C4-2B (cell line): ENCODE results near the gene LRBA.

Experiments used
- ZFX ChIP-seq: fragments of 450-650 bp; IDR thresholded peaks from 2 replicates; pipeline ENCODE4 v1.6.1; 2017
- TF ChIP-seq, protein P1 (sequence below): fragments of 450-650 bp; conservative IDR thresholded peaks from 2 replicates; pipeline ENCODE4 v1.5.1; 2017; ENCODE audit warnings: mild to moderate bottlenecking

DNA sequence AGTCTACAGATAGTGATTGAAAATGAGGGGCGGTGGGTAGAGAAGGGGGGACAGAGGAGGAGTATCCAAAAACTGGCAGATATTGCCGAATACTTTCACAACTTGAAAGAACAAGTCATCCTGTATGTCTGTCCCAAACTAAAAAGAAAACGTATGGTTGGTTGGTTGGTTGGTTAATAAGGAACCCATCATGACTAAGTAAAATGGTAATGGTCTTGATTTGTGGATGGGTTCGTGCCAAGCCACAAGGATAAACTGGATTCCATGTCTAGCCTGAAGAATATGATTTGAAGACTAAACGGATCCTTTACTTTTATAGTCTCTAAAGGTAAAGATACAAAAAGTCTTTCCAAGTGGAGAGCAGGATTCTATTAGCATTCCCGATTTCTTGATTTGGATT, 728.4 kb downstream of the LRBA start:
- TF ChIP-seq, protein P1, sequence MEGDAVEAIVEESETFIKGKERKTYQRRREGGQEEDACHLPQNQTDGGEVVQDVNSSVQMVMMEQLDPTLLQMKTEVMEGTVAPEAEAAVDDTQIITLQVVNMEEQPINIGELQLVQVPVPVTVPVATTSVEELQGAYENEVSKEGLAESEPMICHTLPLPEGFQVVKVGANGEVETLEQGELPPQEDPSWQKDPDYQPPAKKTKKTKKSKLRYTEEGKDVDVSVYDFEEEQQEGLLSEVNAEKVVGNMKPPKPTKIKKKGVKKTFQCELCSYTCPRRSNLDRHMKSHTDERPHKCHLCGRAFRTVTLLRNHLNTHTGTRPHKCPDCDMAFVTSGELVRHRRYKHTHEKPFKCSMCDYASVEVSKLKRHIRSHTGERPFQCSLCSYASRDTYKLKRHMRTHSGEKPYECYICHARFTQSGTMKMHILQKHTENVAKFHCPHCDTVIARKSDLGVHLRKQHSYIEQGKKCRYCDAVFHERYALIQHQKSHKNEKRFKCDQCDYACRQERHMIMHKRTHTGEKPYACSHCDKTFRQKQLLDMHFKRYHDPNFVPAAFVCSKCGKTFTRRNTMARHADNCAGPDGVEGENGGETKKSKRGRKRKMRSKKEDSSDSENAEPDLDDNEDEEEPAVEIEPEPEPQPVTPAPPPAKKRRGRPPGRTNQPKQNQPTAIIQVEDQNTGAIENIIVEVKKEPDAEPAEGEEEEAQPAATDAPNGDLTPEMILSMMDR, result no peak
- no peak for TF ChIP-seq ZFX
